Stomach (tissue), 4 donors: Measurements from ENCODE around the gene NLN.

ENCODE experiments used
- CTCF ChIP-seq, 7 experiments: fragments of 450-650 bp in 4 of 7; fragments of 200-600 bp in 3 of 7; sonication (generic) in 3 of 7; IDR thresholded peaks; one replicate each; pipeline ENCODE4 v1.5.1; 2016 to 2019; ENCODE audit warnings: antibody characterized with exemption in 7 of 7, control low read depth in 2 of 7, mild to moderate bottlenecking in 1 of 7
- EP300 ChIP-seq: sonication (generic); formaldehyde crosslinking; IDR thresholded peaks from one replicate; pipeline ENCODE4 v1.6.1; 2017; ENCODE audit warnings: antibody characterized with exemption

- TF ChIP-seq CTCF (IDR thresholded peaks at IDR 0.05) (no peak), EP300 (no peak)
These were observed 111.8 kb downstream of the NLN start for GRCh38 chr5:65833780-65834179.
